ENCODE data around the gene MACROD1.

Gene MACROD1

GRCh38 chr11:64127267-64128072, 38.4 kb downstream of the MACROD1 start:
- H4K12ac ChIP-seq (ENCODE audit: low read depth, low read length), result no peak overlapping the region
- H4K91ac ChIP-seq (ENCODE audit: low read depth, low read length), result no peak overlapping the region
- H3K79me1 ChIP-seq (ENCODE audit: low read length), result no peaks in the 10 kb centered on the region
- no peak overlapping the region for H3K14ac ChIP-seq (ENCODE audit: low read length)
- H2AK5ac ChIP-seq (ENCODE audit: low read length), result no peak overlapping the region
- H3K4me2 ChIP-seq (ENCODE audit: low read length), result no peak overlapping the region
- no peaks in the 10 kb centered on the region for H3K4me1 ChIP-seq (ENCODE audit: control insufficient read depth in 1 of 2, insufficient read depth in 2 of 2, low read length in 2 of 2)
- peaks cover 3% of the 10 kb centered on the region for H3K9me3 ChIP-seq (ENCODE audit: insufficient read depth, low read depth, low read length)
- no peak overlapping the region for H2BK120ac ChIP-seq (ENCODE audit: insufficient read depth, low read length, poor library complexity)
- H3K36me3 ChIP-seq (ENCODE audit: control insufficient read depth in 1 of 2, insufficient read depth in 2 of 2, low read length in 2 of 2), result no peaks in the 10 kb centered on the region
- no peaks in the 10 kb centered on the region for H3K79me2 ChIP-seq (ENCODE audit: control insufficient read depth, insufficient read depth, low read length, poor library complexity)
- WGBS (ENCODE audit: extremely low coverage, insufficient coverage, insufficient read length), result no CpG with 5 or more reads among the region's 24 CpGs
- H3K18ac ChIP-seq (ENCODE audit: low read length), result no peak overlapping the region
- DNase-seq, result no peak
- no peak overlapping the region for H2AFZ ChIP-seq (ENCODE audit: insufficient read depth, low read length, poor library complexity)
- H3K27me3 ChIP-seq (ENCODE audit: insufficient read depth, low read length), result no peaks in the 10 kb centered on the region
- H3K9ac ChIP-seq (ENCODE audit: low read length), result no peak overlapping the region
- no peak overlapping the region for H2BK5ac ChIP-seq (ENCODE audit: low read depth, low read length, poor library complexity)
- H4K8ac ChIP-seq (ENCODE audit: low read depth, low read length), result no peak overlapping the region
- no peak overlapping the region for H3K23ac ChIP-seq (ENCODE audit: low read length)
- no peak overlapping the region for H3K4me3 ChIP-seq (ENCODE audit: low read depth, low read length)
- no peak overlapping the region for H2BK12ac ChIP-seq (ENCODE audit: low read length)
- H3K4ac ChIP-seq (ENCODE audit: low read depth, low read length), result no peak overlapping the region
- no peak overlapping the region for H3K27ac ChIP-seq (ENCODE audit: low read depth, low read length)

GRCh38 chr11:64126796-64127195, 39.1 kb downstream of the MACROD1 start:
- no peak overlapping the region for H3K23ac ChIP-seq (ENCODE audit: low read length)
- H3K27ac ChIP-seq (ENCODE audit: low read depth, low read length), result no peak overlapping the region
- DNase-seq, result no peak
- no CpG with 5 or more reads among the region's 17 CpGs for WGBS (ENCODE audit: extremely low coverage, insufficient coverage, insufficient read length)
- H3K14ac ChIP-seq (ENCODE audit: low read length), result no peak overlapping the region
- H2BK5ac ChIP-seq (ENCODE audit: low read depth, low read length, poor library complexity), result no peak overlapping the region
- no peak overlapping the region for H4K12ac ChIP-seq (ENCODE audit: low read depth, low read length)
- H3K18ac ChIP-seq (ENCODE audit: low read length), result no peak overlapping the region
- no peaks in the 10 kb centered on the region for H3K79me2 ChIP-seq (ENCODE audit: control insufficient read depth, insufficient read depth, low read length, poor library complexity)
- no peaks in the 10 kb centered on the region for H3K36me3 ChIP-seq (ENCODE audit: control insufficient read depth in 1 of 2, insufficient read depth in 2 of 2, low read length in 2 of 2)
- no peaks in the 10 kb centered on the region for H3K4me1 ChIP-seq (ENCODE audit: control insufficient read depth in 1 of 2, insufficient read depth in 2 of 2, low read length in 2 of 2)
- no peak overlapping the region for H2AFZ ChIP-seq (ENCODE audit: insufficient read depth, low read length, poor library complexity)
- H4K8ac ChIP-seq (ENCODE audit: low read depth, low read length), result no peak overlapping the region
- no peak overlapping the region for H2AK5ac ChIP-seq (ENCODE audit: low read length)
- H3K27me3 ChIP-seq (ENCODE audit: insufficient read depth, low read length), result no peaks in the 10 kb centered on the region
- H3K4me2 ChIP-seq (ENCODE audit: low read length), result no peak overlapping the region
- H3K79me1 ChIP-seq (ENCODE audit: low read length), result no peaks in the 10 kb centered on the region
- no peak overlapping the region for H2BK120ac ChIP-seq (ENCODE audit: insufficient read depth, low read length, poor library complexity)
- no peak overlapping the region for H3K4me3 ChIP-seq (ENCODE audit: low read depth, low read length)
- no peak overlapping the region for H4K91ac ChIP-seq (ENCODE audit: low read depth, low read length)
- H3K9me3 ChIP-seq (ENCODE audit: insufficient read depth, low read depth, low read length), result peaks cover 3% of the 10 kb centered on the region
- H3K4ac ChIP-seq (ENCODE audit: low read depth, low read length), result no peak overlapping the region
- H2BK12ac ChIP-seq (ENCODE audit: low read length), result no peak overlapping the region
- no peak overlapping the region for H3K9ac ChIP-seq (ENCODE audit: low read length)

- H4K12ac ChIP-seq (ENCODE audit: low read depth, low read length), result no peak overlapping the region
- DNase-seq, result no peak
- no peak overlapping the region for H3K4me3 ChIP-seq (ENCODE audit: low read depth, low read length)
- H2AFZ ChIP-seq (ENCODE audit: insufficient read depth, low read length, poor library complexity), result no peak overlapping the region
- WGBS (ENCODE audit: extremely low coverage, insufficient coverage, insufficient read length), result 100% methylated on average over 2 of the region's 12 CpGs
- H2BK5ac ChIP-seq (ENCODE audit: low read depth, low read length, poor library complexity), result no peak overlapping the region
- H3K9me3 ChIP-seq (ENCODE audit: insufficient read depth, low read depth, low read length), result peaks cover 3% of the 10 kb centered on the region
- no peak overlapping the region for H2BK12ac ChIP-seq (ENCODE audit: low read length)
- no peak overlapping the region for H3K4me2 ChIP-seq (ENCODE audit: low read length)
- H2BK120ac ChIP-seq (ENCODE audit: insufficient read depth, low read length, poor library complexity), result no peak overlapping the region
- no peaks in the 10 kb centered on the region for H3K27me3 ChIP-seq (ENCODE audit: insufficient read depth, low read length)
- no peak overlapping the region for H2AK5ac ChIP-seq (ENCODE audit: low read length)
- no peak overlapping the region for H3K23ac ChIP-seq (ENCODE audit: low read length)
- H3K14ac ChIP-seq (ENCODE audit: low read length), result no peak overlapping the region
- H3K4me1 ChIP-seq (ENCODE audit: control insufficient read depth in 1 of 2, insufficient read depth in 2 of 2, low read length in 2 of 2), result no peaks in the 10 kb centered on the region
- H3K4ac ChIP-seq (ENCODE audit: low read depth, low read length), result no peak overlapping the region
- no peak overlapping the region for H3K18ac ChIP-seq (ENCODE audit: low read length)
- no peak overlapping the region for H4K8ac ChIP-seq (ENCODE audit: low read depth, low read length)
- H3K36me3 ChIP-seq (ENCODE audit: control insufficient read depth in 1 of 2, insufficient read depth in 2 of 2, low read length in 2 of 2), result no peaks in the 10 kb centered on the region
- H3K79me2 ChIP-seq (ENCODE audit: control insufficient read depth, insufficient read depth, low read length, poor library complexity), result no peaks in the 10 kb centered on the region
- H3K79me1 ChIP-seq (ENCODE audit: low read length), result no peaks in the 10 kb centered on the region
- no peak overlapping the region for H4K91ac ChIP-seq (ENCODE audit: low read depth, low read length)
- H3K9ac ChIP-seq (ENCODE audit: low read length), result no peak overlapping the region
- H3K27ac ChIP-seq (ENCODE audit: low read depth, low read length), result no peak overlapping the region
Measured at GRCh38 chr11:64126371-64126770, 39.5 kb downstream of the MACROD1 start.

GRCh38 chr11:64125676-64126075, 40.2 kb downstream of the MACROD1 start:
- Histone ChIP-seq H4K8ac (ENCODE audit: low read depth, low read length) (no peak overlapping the region), H3K4me1 (ENCODE audit: control insufficient read depth in 1 of 2, insufficient read depth in 2 of 2, low read length in 2 of 2) (no peaks in the 10 kb centered on the region), H3K18ac (ENCODE audit: low read length) (no peak overlapping the region), H3K27ac (ENCODE audit: low read depth, low read length) (no peak overlapping the region), H3K9ac (ENCODE audit: low read length) (no peak overlapping the region), H3K4me3 (ENCODE audit: low read depth, low read length) (no peak overlapping the region), H3K79me1 (ENCODE audit: low read length) (no peaks in the 10 kb centered on the region), H3K79me2 (ENCODE audit: control insufficient read depth, insufficient read depth, low read length, poor library complexity) (no peaks in the 10 kb centered on the region), H2BK120ac (ENCODE audit: insufficient read depth, low read length, poor library complexity) (no peak overlapping the region), H3K14ac (ENCODE audit: low read length) (no peak overlapping the region), H3K4me2 (ENCODE audit: low read length) (no peak overlapping the region), H4K91ac (ENCODE audit: low read depth, low read length) (no peak overlapping the region), H2BK12ac (ENCODE audit: low read length) (no peak overlapping the region), H3K27me3 (ENCODE audit: insufficient read depth, low read length) (no peaks in the 10 kb centered on the region), H3K36me3 (ENCODE audit: control insufficient read depth in 1 of 2, insufficient read depth in 2 of 2, low read length in 2 of 2) (no peaks in the 10 kb centered on the region), H3K4ac (ENCODE audit: low read depth, low read length) (no peak overlapping the region), H3K23ac (ENCODE audit: low read length) (no peak overlapping the region), H3K9me3 (ENCODE audit: insufficient read depth, low read depth, low read length) (peaks cover 3% of the 10 kb centered on the region), H2BK5ac (ENCODE audit: low read depth, low read length, poor library complexity) (no peak overlapping the region), H2AFZ (ENCODE audit: insufficient read depth, low read length, poor library complexity) (no peak overlapping the region), H2AK5ac (ENCODE audit: low read length) (no peak overlapping the region), H4K12ac (ENCODE audit: low read depth, low read length) (no peak overlapping the region)
- DNase-seq, result no peak
- WGBS (ENCODE audit: extremely low coverage, insufficient coverage, insufficient read length), result no CpG with 5 or more reads among the region's 14 CpGs

Data from trophoblast cell (in vitro differentiated cells and primary cell).